H1 (cell line): ENCODE results near the gene ODF2L. TPM values are rescaled to one million over a fixed set of nuclear protein-coding genes. Genes with fewer than 3 reads are reported as not detected.

Experiments
- CTCF ChIA-PET: fragments of 300-600 bp; sonication (Branson Sonifier 250); formaldehyde crosslinking; loops from one replicate; lab custom pipeline; 2021; ENCODE audit not compliant: partially characterized antibody; lab: Charles Lee
- POLR2A ChIA-PET: fragments of 300-600 bp; sonication (Branson Sonifier 250); formaldehyde crosslinking; loops from one replicate; lab custom pipeline; 2021; ENCODE audit warnings: inconsistent platforms; ENCODE audit not compliant: partially characterized antibody; lab: Charles Lee
- DNase-seq, 2 experiments: peaks; one replicate each; pipeline versions ENCODE4 v3.0.0 to v3.0.0-alpha.2; 2010 to 2022; ENCODE audit warnings: low spot score in 2 of 2, low read depth in 1 of 2, mixed read lengths in 1 of 2
- FAIRE-seq: peaks from 2 replicates; lab custom pipeline; 2011; peaks lifted over from hg19 to GRCh38; lab: Jason Lieb, UNC
- H2AFZ ChIP-seq: 2 replicates; pipeline ENCODE4 v1.8.1; 2012; ENCODE audit warnings: low read length, inconsistent platforms
- H2AK5ac ChIP-seq: 2 replicates; pipeline ENCODE4 v1.6.1; 2013; ENCODE audit warnings: low read depth, low read length
- H2BK120ac ChIP-seq: replicated peaks from 2 replicates; pipeline ENCODE3; 2013; ENCODE audit warnings: low read depth, low read length, inconsistent platforms
- H2BK12ac ChIP-seq: 2 replicates; pipeline ENCODE4 v1.6.1; 2013; ENCODE audit warnings: low read depth, low read length
- H2BK15ac ChIP-seq: 2 replicates; pipeline ENCODE4 v1.6.1; 2013; ENCODE audit warnings: low read length
- H2BK20ac ChIP-seq: 2 replicates; pipeline ENCODE4 v1.6.1; 2013; ENCODE audit warnings: low read length
- H2BK5ac ChIP-seq: 2 replicates; pipeline ENCODE4 v1.6.1; 2013; ENCODE audit warnings: low read depth, low read length
- H3K14ac ChIP-seq: 2 replicates; pipeline ENCODE4 v1.6.1; 2013; ENCODE audit warnings: inconsistent platforms; ENCODE audit not compliant: insufficient read length
- H3K18ac ChIP-seq: 2 replicates; pipeline ENCODE4 v1.6.1; 2013; ENCODE audit warnings: low read length; ENCODE audit errors: extremely low read depth
- H3K23ac ChIP-seq: 2 replicates; pipeline ENCODE4 v1.6.1; 2013; ENCODE audit warnings: inconsistent platforms; ENCODE audit not compliant: insufficient read length
- H3K23me2 ChIP-seq: 2 replicates; pipeline ENCODE4 v1.6.1; 2013; ENCODE audit warnings: low read depth, low read length
- H3K27ac ChIP-seq: 2 replicates; pipeline ENCODE4 v1.6.1; 2011; ENCODE audit warnings: low read depth, low read length, inconsistent platforms
- H3K27me3 ChIP-seq, 4 experiments: replicated peaks in 1 of 4; 1 replicate in 1 of 4; 2 replicates in 3 of 4; pipeline versions ENCODE4 v1.6.1 to v1.8.1; 2011 to 2013; ENCODE audit warnings: low read length in 3 of 4, mild to moderate bottlenecking in 3 of 4, inconsistent platforms in 2 of 4, mixed read lengths in 2 of 4, moderate library complexity in 1 of 4; ENCODE audit not compliant: control insufficient read depth in 3 of 4, insufficient read depth in 3 of 4; ENCODE audit errors: extremely low read depth in 1 of 4
- H3K36me3 ChIP-seq, 4 experiments: 2 replicates each; pipeline versions ENCODE4 v1.6.1 to v1.8.1; 2011 to 2013; ENCODE audit warnings: mild to moderate bottlenecking in 4 of 4, low read length in 3 of 4, moderate library complexity in 2 of 4, control low read depth in 1 of 4, inconsistent platforms in 1 of 4; ENCODE audit not compliant: insufficient read depth in 4 of 4, control insufficient read depth in 2 of 4
- H3K4ac ChIP-seq: replicated peaks from 2 replicates; pipeline ENCODE3; 2013; ENCODE audit warnings: low read length, low read depth, mixed read lengths, inconsistent platforms; ENCODE audit not compliant: insufficient read length
- H3K4me1 ChIP-seq, 4 experiments: replicated peaks in 1 of 4; 1 replicate in 1 of 4; 2 replicates in 3 of 4; pipeline versions ENCODE4 v1.6.1 to v1.8.1; 2011 to 2013; ENCODE audit warnings: low read length in 3 of 4, inconsistent platforms in 2 of 4, mixed read lengths in 1 of 4; ENCODE audit not compliant: insufficient read depth in 4 of 4, control insufficient read depth in 3 of 4
- H3K4me2 ChIP-seq, 2 experiments: 2 replicates each; pipeline versions ENCODE4 v1.6.1 to v1.8.1; 2011 to 2013; ENCODE audit warnings: low read depth in 2 of 2, low read length in 2 of 2, control low read depth in 1 of 2, inconsistent platforms in 1 of 2, mild to moderate bottlenecking in 1 of 2; ENCODE audit not compliant: insufficient read depth in 1 of 2
- H3K4me3 ChIP-seq, 4 experiments: fragments of 200-600, 300-600 bp in 1 of 4; sonication (generic), shearing (Covaris generic), sonication (Bioruptor Twin) in 1 of 4; 2 replicates each; pipeline versions ENCODE4 v1.5.1 to v1.8.1; 2011 to 2016; ENCODE audit warnings: low read length in 4 of 4, low read depth in 3 of 4, control low read depth in 2 of 4, inconsistent platforms in 2 of 4, mild to moderate bottlenecking in 2 of 4, mixed read lengths in 1 of 4, moderate library complexity in 1 of 4; ENCODE audit not compliant: insufficient read depth in 2 of 4; ENCODE audit errors: extremely low read depth in 1 of 4
- H3K56ac ChIP-seq: replicated peaks from 2 replicates; pipeline ENCODE3; 2013; ENCODE audit warnings: low read depth, mild to moderate bottlenecking, mixed read lengths, low read length, inconsistent platforms; ENCODE audit not compliant: insufficient read length
- H3K79me1 ChIP-seq: 2 replicates; pipeline ENCODE4 v1.6.1; 2013; ENCODE audit warnings: low read depth, low read length, control low read depth
- H3K79me2 ChIP-seq, 2 experiments: 2 replicates each; pipeline versions ENCODE4 v1.6.1 to v1.8.1; 2012 to 2013; ENCODE audit warnings: low read length in 2 of 2, mild to moderate bottlenecking in 2 of 2, inconsistent platforms in 1 of 2; ENCODE audit not compliant: insufficient read depth in 2 of 2, control insufficient read depth in 1 of 2
- H3K9ac ChIP-seq, 4 experiments: replicated peaks in 1 of 4; 1 replicate in 1 of 4; 2 replicates in 3 of 4; pipeline versions ENCODE4 v1.6.1 to v1.8.1; 2011 to 2013; ENCODE audit warnings: low read depth in 3 of 4, low read length in 3 of 4, control low read depth in 2 of 4, mild to moderate bottlenecking in 2 of 4, moderate library complexity in 2 of 4, inconsistent platforms in 1 of 4; ENCODE audit errors: extremely low read depth in 1 of 4
- H3K9me3 ChIP-seq, 2 experiments: 2 replicates each; pipeline versions ENCODE4 v1.6.1 to v1.8.1; 2012 to 2013; ENCODE audit warnings: mild to moderate bottlenecking in 2 of 2, moderate library complexity in 2 of 2, control low read depth in 1 of 2, inconsistent platforms in 1 of 2, low read depth in 1 of 2, low read length in 1 of 2, mixed read lengths in 1 of 2; ENCODE audit not compliant: insufficient read depth in 2 of 2
- H4K20me1 ChIP-seq, 2 experiments: replicated peaks in 1 of 2; 2 replicates each; pipeline versions ENCODE3 to v1.8.1; 2011 to 2013; ENCODE audit warnings: inconsistent platforms in 2 of 2, low read length in 2 of 2, mild to moderate bottlenecking in 1 of 2; ENCODE audit not compliant: insufficient read depth in 2 of 2, control insufficient read depth in 1 of 2
- H4K5ac ChIP-seq: 2 replicates; pipeline ENCODE4 v1.6.1; 2013; ENCODE audit warnings: low read length, low read depth, mixed read lengths, inconsistent platforms; ENCODE audit not compliant: insufficient read length
- H4K8ac ChIP-seq: 2 replicates; pipeline ENCODE4 v1.8.0; 2013; ENCODE audit warnings: mild to moderate bottlenecking, moderate library complexity, low read length, inconsistent platforms; ENCODE audit not compliant: insufficient read depth; ENCODE audit errors: extremely low read depth
- H4K91ac ChIP-seq: replicated peaks from 2 replicates; pipeline ENCODE3; 2013; ENCODE audit warnings: low read length, mixed read lengths, inconsistent platforms; ENCODE audit not compliant: insufficient read length
- ASH2L ChIP-seq: fragments of 200-600, 300-600 bp; sonication (generic); IDR thresholded peaks from one replicate; pipeline ENCODE4 v1.7.1; 2017; ENCODE audit warnings: low read length
- BCL11A ChIP-seq, 2 experiments: IDR thresholded peaks; one replicate each; pipeline ENCODE4 v1.6.1; 2011; ENCODE audit warnings: low read depth in 2 of 2, low read length in 2 of 2, mild to moderate bottlenecking in 2 of 2
- CEBPB ChIP-seq: IDR thresholded peaks from 2 replicates; pipeline ENCODE4 v1.6.1; 2012; ENCODE audit warnings: low read depth, low read length
- CHD2 ChIP-seq: IDR thresholded peaks from 2 replicates; pipeline ENCODE4 v1.6.1; 2012; ENCODE audit warnings: low read length, improper control_type of control experiment
- EZH2 ChIP-seq: fragments of 200-600 bp; sonication (generic); IDR thresholded peaks from 2 replicates; pipeline ENCODE4 v1.7.1; 2012; ENCODE audit warnings: low read depth, mild to moderate bottlenecking, moderate library complexity, low read length, inconsistent platforms; ENCODE audit not compliant: severe bottlenecking
- FOSL1 ChIP-seq: IDR thresholded peaks from 2 replicates; pipeline ENCODE4 v1.6.1; 2011; ENCODE audit warnings: mild to moderate bottlenecking, low read depth, low read length, moderate library complexity; ENCODE audit not compliant: insufficient read depth
- PHF8 ChIP-seq: fragments of 200-600 bp; sonication (generic); conservative IDR thresholded peaks from 2 replicates; pipeline ENCODE4 v1.7.1; 2012; ENCODE audit warnings: low read depth, mild to moderate bottlenecking, inconsistent platforms, low read length, moderate library complexity
- SAP30 ChIP-seq: fragments of 300-600 bp; sonication (generic); IDR thresholded peaks from 2 replicates; pipeline ENCODE4 v1.7.1; 2012; ENCODE audit warnings: low read length, moderate library complexity, mild to moderate bottlenecking, inconsistent platforms; ENCODE audit not compliant: insufficient read depth, insufficient replicate concordance
- WGBS, 2 experiments: shearing (Covaris generic) in 1 of 2; methylation state at CpG; one replicate each; pipeline versions ENCODE4 v1.1.6 to v1.1.7; 2013 to 2015; ENCODE audit warnings: low lambda C conversion rate in 2 of 2, mixed read lengths in 2 of 2, inconsistent platforms in 1 of 2, low coverage in 1 of 2, missing lambda C conversion rate in 1 of 2; ENCODE audit not compliant: insufficient replicate concordance in 2 of 2, insufficient coverage in 1 of 2, insufficient read length in 1 of 2; ENCODE audit errors: extremely low coverage in 1 of 2, missing lambda C conversion rate in 1 of 2; 5-methylcytosine and 5-hydroxymethylcytosine counted together
- polyA plus RNA-seq, 7 experiments: library from polyadenylated mRNA; depleted of rRNA in 3 of 7; stranded (reverse) in 5 of 7; unstranded in 2 of 7; fragments of >200 nt in 5 of 7; fragments of 200-250 nt in 2 of 7; gene quantifications; 1 replicate in 5 of 7; 2 replicates in 1 of 7; 4 replicates in 1 of 7; pipeline versions ENCODE4 v1.2.1 to v1.2.3, GENCODE V29; 2011 to 2013; ENCODE audit warnings: missing spikeins in 2 of 7, mixed read lengths in 2 of 7
- total RNA-seq: library from RNA; stranded (reverse); fragmentation: NEBNext Ultra II Directional; extraction: Animal tissue kit (Norgen Biotek cat#: 25700); gene quantifications from 2 replicates; pipeline ENCODE4 v1.2.1, GENCODE V29; 2021

ODF2L gene
- total and polyA plus RNA-seq, 2 of the 8 experiments (the other 6 are each of a cell fraction or from before 2014, with no cell fraction given) = 3.2 to 27.1 TPM

DNA sequence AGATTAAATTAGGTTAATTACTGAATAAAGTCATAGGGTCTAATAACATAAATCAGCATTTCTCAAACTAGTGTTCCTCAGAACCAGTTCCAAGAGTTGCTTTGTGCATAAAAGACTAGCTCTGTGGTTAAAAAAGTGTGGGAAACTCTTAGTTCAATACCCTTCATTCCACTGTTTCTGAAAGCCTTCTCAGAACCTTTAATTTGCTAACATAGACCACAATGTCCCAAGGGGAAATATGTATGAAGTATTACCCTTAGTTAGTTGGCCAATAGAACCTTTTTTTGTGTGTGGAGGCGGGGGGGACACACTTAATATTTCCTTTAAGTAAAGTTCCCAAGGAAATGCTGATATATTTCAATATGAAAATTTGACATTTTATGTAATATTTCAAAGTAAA, 20.4 kb downstream of the ODF2L start:
- H2BK15ac ChIP-seq = no peak overlapping the region
- no peaks in the 10 kb centered on the region for H4K20me1 ChIP-seq
- H3K4me2 ChIP-seq = no peak overlapping the region
- H3K27ac ChIP-seq = no peak overlapping the region
- H3K23me2 ChIP-seq = no peaks in the 10 kb centered on the region
- TF ChIP-seq FOSL1 (no peak), BCL11A (IDR thresholded peaks at IDR 0.05; ENCODE audit: low read depth in 2 of 2, low read length in 2 of 2) (no peak), SAP30 (no peak), CHD2 (no peak), ASH2L (no peak), PHF8 (no peak), CEBPB (no peak), EZH2 (no peak)
- ChIA-PET CTCF (no interaction called here), POLR2A (no interaction called here)
- H4K5ac ChIP-seq = no peak overlapping the region
- no peak overlapping the region for H3K23ac ChIP-seq
- FAIRE-seq (no peak), DNase-seq (no peak)
- peaks cover 13 to 16% of the 10 kb centered on the region in 2 experiments for H3K9me3 ChIP-seq
- no peak overlapping the region for H2AK5ac ChIP-seq
- no peak overlapping the region for H3K56ac ChIP-seq
- no peak overlapping the region for H4K91ac ChIP-seq
- no peak overlapping the region for H2BK12ac ChIP-seq
- 100% methylated on average over 1 of the region's 1 CpG; no CpG with 5 or more reads in 1 of the 2 experiments for WGBS, 2 experiments
- H3K79me1 ChIP-seq = no peaks in the 10 kb centered on the region
- no peak overlapping the region for H3K14ac ChIP-seq
- no peak overlapping the region for H3K18ac ChIP-seq
- H2BK120ac ChIP-seq = no peak overlapping the region
- H3K4ac ChIP-seq = no peak overlapping the region
- no peak overlapping the region for H4K8ac ChIP-seq
- no peak overlapping the region for H3K9ac ChIP-seq
- no peak overlapping the region for H2BK20ac ChIP-seq
- no peak overlapping the region for H2BK5ac ChIP-seq
- H2AFZ ChIP-seq = no peak overlapping the region
- H3K27me3 ChIP-seq = no peaks in the 10 kb centered on the region
- H3K79me2 ChIP-seq = no peaks in the 10 kb centered on the region
- H3K4me1 ChIP-seq = no peaks in the 10 kb centered on the region
- H3K36me3 ChIP-seq = peaks cover 0 to 14% (median 6%) of the 10 kb centered on the region in 4 experiments; a peak in 3 of 8 replicates
- no peak overlapping the region for H3K4me3 ChIP-seq
